Measurements from ENCODE around the gene CLP1.
"Not testable (repeated sequence)": the region's sequence is repeated elsewhere in the genome, so short reads cannot be mapped to it uniquely, and the experiment has no call there.

The CLP1 gene

DNA sequence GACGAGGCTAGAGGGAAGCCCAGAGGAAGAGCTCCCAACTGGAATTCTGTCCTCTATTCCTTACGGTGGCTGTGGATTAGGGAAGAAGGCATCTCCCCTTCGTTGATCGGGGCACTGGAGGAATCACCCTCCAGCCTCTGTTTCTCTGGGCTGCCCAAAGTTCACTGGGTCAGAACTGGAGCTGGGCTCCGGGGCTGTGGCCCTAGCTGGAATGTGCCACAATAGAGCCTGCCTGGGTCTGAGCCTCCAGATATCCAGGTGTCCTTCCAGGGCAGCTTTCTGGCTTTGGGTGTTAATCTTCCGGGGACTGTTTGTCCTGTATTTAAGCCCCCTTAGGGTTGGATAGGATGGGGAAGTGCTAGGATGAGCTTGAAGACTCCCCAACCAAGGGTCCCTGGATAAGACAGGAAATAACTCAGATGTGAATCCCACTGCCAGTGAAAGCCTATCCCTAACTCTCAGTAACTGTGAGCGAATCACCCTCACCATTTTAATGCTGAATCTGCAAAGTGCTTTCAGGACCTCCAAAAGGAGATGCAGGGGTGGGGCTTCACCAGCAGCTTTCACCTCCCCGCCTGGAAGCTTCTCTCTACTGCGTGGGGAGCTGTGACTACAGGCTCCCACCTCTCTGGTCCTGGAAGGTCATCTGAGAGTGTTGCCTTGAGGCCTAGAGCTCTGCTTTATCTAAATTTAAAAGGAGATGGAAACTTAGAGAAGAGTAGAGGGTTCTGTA, 17.3 kb upstream of the CLP1 start:
- DNase-seq (ENCODE audit: low read depth in 1 of 2, low spot score in 1 of 2), result no peak

GRCh38 chr11:57641011-57641807, 16.4 kb upstream of the CLP1 start:
- DNase-seq (ENCODE audit: low read depth in 1 of 2, low spot score in 1 of 2), result no peak

- DNase-seq (ENCODE audit: low read depth in 1 of 2, low spot score in 1 of 2), result no peak
Observed at GRCh38 chr11:57643802-57644201, 13.8 kb upstream of the CLP1 start.

DNA sequence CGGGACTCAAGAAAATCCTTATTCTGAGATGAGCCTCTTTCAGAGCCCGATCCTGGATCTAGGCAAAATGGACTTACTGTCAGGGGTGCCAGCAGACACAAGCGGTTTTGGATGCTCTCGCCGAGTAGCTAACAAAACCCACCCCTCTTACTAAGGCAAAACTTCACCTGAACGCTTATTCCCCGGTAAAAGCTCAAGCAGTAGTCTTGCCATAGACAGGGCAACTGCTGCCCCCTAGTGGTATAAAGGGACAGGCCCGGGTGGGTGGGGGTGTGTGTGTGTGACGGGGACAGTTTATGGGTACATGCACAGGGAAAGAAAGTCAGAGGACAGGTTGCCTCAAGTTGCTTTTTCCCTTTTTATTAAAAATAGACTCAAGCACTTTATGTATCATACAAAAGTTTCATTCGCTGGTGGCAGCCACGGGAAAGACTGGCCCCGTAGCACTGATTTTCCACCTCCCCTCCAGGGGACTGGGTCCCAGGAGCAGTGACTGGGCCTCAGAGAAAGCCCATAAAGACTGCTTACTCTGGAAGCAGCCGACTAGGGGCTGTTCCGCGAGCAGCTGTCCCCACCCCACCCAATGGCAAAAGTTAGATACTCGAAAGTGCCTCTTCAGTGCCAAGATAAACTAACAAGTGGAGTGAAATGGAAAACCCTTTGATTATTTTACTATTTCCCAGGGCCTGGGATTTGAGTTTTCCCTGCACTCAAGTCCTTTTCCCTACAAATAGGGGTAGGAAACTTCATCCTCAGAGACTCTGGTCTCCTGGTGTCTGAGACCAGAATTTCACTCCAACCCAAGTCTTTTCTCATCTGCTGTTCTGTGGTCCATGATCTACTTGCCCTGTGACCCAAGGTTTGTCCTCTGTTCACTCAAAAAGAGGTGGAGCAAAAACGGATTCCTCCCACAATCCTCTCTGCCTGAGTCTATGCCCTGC, 12.5 kb upstream of the CLP1 start:
- DNase-seq (ENCODE audit: low read depth in 1 of 2, low spot score in 1 of 2), result peak; percentile 66 to 87

- no peak for DNase-seq (ENCODE audit: low read depth in 1 of 2, low spot score in 1 of 2)
Observed at GRCh38 chr11:57645689-57646085, 11.9 kb upstream of the CLP1 start.

DNA sequence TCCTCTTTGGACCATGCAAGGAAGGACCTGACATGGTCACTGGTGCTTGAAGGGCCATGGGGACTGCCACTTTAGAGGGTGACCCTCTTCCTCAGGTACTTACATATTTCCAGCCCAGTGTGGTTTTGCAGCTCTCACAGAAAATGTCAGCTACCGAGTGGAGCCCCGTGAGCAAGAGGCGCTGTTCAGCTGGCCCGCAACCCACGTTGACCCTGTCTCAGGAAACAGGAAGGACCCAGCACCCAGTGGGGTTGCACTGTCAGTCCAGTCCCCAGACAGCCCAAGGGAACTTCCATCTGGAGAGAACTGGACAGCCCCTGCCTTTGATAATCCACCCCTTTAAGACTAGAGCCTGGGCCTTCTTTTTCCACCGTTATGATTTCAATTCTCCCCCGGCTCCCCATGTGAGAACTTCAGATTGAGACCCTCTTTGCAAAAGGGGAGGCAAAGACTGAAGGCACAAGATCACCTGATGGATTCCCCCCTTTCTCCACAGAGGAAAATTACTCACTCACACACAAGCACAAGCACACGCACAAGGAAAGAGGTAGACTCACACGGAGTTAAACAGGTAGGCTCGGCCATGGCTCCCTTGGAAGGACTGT, 11.3 kb upstream of the CLP1 start:
- DNase-seq (ENCODE audit: low read depth in 1 of 2, low spot score in 1 of 2), result no peak

DNA sequence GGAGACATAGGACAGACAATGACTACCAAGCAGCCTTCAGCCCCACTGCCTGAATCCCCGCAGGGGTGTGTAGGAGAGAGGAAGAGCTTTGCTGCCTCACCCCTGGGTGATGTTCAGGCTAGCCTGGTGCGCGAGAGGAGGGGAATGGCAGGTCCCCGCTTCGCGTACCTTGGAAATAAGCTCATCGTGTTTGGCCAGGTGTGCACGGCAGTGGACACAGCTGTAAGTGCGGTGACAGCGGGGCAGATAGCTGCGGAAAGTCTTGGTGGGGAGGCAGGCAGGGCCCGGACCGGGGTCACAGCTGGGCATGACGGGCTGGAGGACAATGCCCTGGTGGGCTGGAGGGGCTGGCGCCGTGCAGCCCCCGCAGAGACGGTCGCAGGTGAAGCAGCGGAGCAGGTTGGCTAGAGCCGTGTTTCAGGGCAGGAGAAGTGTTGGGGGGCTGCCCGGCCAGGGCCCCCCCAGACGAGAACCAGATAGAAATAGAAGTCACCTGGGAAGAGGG, 10.7 kb upstream of the CLP1 start:
- no peak for DNase-seq (ENCODE audit: low read depth in 1 of 2, low spot score in 1 of 2)

- DNase-seq (ENCODE audit: low read depth in 1 of 2, low spot score in 1 of 2), result no peak
Observed at GRCh38 chr11:57647372-57647771, 10.2 kb upstream of the CLP1 start.

DNA sequence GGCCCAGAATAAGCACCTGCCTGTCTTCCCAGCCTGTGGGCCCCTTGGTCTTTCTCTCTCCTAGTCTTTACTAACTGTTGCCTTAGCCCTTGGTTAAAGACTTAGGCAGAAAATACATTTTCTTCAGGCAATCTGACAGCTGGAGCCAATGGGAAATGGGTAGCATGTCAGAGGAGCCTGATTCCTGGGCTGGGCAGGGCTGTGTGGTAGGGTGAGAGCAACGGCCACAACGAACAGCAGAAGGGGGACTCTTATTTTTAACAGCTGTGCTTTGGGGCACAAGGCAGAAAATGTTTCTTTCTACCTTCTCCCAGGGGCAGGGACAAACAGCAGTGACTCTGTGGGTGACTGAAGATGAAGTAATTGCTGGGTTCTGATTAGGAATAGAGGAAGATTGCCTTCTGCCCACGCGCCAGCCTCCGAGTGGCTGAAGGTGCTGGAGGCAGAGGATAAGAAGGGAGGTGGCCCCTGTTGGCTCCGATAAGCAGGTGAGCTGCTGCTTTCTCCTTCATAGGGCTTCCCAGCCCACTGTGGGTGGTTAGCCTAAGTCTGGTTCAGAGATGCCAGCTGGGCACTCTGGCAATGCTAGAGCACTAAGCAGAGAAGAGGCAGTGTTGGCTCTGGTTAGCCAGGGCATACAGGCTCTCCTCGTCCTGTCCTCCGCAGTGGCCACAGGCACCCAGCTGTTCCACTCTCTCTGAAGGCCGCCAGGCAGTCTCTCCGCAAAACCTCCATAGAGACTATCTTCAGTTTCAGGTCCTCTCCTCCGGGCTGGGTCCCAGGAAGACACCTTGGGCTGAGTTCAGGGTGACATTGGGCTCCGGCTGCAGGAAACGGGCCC, 9.4 kb upstream of the CLP1 start:
- DNase-seq (ENCODE audit: low read depth in 1 of 2, low spot score in 1 of 2), result no peak

- DNase-seq (ENCODE audit: low read depth in 1 of 2, low spot score in 1 of 2), result no peak
Observed at GRCh38 chr11:57648801-57649735, 8.5 kb upstream of the CLP1 start.

DNA sequence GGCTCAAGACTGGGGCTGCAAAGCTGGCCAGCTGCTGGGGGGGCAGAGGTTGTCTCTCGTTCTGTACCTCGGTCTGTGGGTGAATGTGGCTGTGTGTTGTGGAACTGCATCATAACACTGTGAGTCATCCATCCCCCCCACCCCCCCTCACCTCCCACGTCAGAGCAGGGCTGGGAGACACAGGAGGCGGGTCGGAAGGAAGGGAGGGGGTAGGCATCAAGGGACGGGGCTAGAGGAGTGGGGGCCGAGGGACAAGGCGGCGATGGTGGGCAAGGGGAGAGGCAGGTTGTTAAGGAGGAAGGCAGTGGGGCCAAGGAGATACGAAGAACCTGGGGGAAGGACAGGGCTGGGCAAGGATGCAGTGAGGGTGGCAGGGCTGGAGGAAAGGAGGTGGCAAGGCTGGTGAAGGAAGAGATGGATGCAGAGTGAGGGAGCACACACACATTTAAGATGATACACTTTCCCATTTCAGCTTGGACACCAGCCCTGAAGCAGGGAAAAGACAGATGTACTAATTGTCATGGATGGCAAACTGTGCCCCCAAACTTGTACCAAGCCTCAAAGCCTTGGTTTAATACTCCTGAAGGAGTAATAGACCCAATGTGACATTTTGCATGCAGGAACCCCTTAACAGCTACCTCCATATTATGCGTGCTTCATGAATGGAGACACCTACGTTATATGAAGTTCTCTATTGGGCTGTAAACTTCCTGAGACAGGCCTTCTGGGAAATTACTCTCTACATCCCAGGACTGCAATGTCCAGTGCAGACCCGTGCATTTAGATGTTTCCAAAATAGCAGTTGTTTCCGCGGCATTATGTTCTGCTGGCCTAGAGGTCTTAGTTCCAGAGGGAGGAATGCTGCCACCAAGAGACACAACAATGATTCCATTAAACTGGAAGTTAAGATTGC, 7.5 kb upstream of the CLP1 start, which contains the start of gene YPEL4:
Gene YPEL4, minus strand, starts transcription at position 87 of the 913 bp plus-strand sequence. CDS start 2,805 bp downstream, outside the sequence.
- peak; percentile 32 to 42 for DNase-seq (ENCODE audit: low read depth in 1 of 2, low spot score in 1 of 2)

- DNase-seq (ENCODE audit: low read depth in 1 of 2, low spot score in 1 of 2), result no peak
Observed at GRCh38 chr11:57650739-57651090, 6.8 kb upstream of the CLP1 start.

DNA sequence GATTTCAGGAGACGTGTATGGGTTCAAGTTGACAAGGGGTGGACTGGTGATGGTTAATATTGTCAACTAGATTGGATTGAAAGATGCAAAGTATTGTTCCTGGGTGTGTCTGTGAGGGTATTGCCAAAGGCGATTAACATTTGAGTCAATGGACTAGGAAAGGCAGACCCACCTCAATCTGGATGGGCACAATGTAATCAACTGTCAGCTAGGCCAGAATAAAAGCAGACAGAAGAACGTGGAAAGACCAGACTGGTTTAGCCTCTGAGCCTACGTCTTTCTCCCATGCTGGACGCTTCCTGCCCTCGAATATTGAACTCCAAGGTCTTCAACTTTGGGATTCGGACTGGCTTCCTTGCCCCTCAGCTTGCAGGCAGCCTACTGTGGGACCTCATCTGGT, 6.2 kb upstream of the CLP1 start:
- DNase-seq (ENCODE audit: low read depth in 1 of 2, low spot score in 1 of 2), result no peak

- DNase-seq (ENCODE audit: low read depth in 1 of 2, low spot score in 1 of 2), result not testable (repeated sequence)
Observed at GRCh38 chr11:57652230-57652629, 5.3 kb upstream of the CLP1 start.

GRCh38 chr11:57652662-57653061, 4.9 kb upstream of the CLP1 start:
- no peak for DNase-seq (ENCODE audit: low read depth in 1 of 2, low spot score in 1 of 2)

GRCh38 chr11:57653163-57653562, 4.4 kb upstream of the CLP1 start:
- no peak for DNase-seq (ENCODE audit: low read depth in 1 of 2, low spot score in 1 of 2)

GRCh38 chr11:57656885-57657193, 723 bp upstream of the CLP1 start:
- DNase-seq (ENCODE audit: low read depth in 1 of 2, low spot score in 1 of 2), result no peak

DNA sequence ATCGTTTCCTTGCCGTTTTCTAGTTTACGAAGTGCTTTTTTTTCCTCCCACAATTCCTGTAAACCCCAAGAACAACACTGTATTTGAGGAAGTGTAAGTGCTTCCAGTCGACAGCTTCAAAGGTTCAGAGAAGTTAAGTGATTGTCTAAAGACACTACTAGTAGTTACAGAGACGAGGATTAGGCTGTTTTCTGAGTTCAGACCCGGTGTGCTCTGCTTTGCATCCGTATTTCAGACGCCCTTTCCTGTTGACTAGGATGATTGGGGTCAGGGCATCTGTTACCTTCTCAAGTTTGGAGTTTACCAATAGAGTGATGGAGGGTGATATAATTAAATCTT, 430 bp downstream of the CLP1 start:
- no peak for DNase-seq (ENCODE audit: low read depth in 1 of 2, low spot score in 1 of 2)
